ENCODE results near the gene NSUN2. TPM values are rescaled to one million over a fixed set of nuclear protein-coding genes. Genes with fewer than 3 reads are reported as not detected.

Gene NSUN2
- polyA plus RNA-seq, 1 donor from 2014 or later, result 47.5 TPM

- Histone ChIP-seq H3K27ac (ENCODE audit: low read length) (no peak overlapping the region), H3K9me3 (ENCODE audit: low read length) (no peaks in the 10 kb centered on the region), H3K36me3 (ENCODE audit: insufficient read depth, low read length) (no peaks in the 10 kb centered on the region), H4K20me1 (ENCODE audit: insufficient read depth) (no peaks in the 10 kb centered on the region), H3K79me2 (replicated peaks; ENCODE audit: insufficient read depth, low read length) (no peaks in the 10 kb centered on the region), H3F3A (ENCODE audit: insufficient read depth, low read length, poor library complexity, severe bottlenecking) (no peaks in the 10 kb centered on the region), H3K4me3 (ENCODE audit: low read length) (no peak overlapping the region), H3K27me3 (ENCODE audit: insufficient read depth, low read depth, low read length) (no peaks in the 10 kb centered on the region), H3K4me2 (ENCODE audit: low read length) (no peak overlapping the region), H3K9me2 (ENCODE audit: insufficient read depth, low read length) (no peaks in the 10 kb centered on the region), H2AFZ (ENCODE audit: low read depth, low read length) (no peak overlapping the region), H3K9ac (ENCODE audit: low read length) (no peak overlapping the region)
- TF ChIP-seq, protein P1, sequence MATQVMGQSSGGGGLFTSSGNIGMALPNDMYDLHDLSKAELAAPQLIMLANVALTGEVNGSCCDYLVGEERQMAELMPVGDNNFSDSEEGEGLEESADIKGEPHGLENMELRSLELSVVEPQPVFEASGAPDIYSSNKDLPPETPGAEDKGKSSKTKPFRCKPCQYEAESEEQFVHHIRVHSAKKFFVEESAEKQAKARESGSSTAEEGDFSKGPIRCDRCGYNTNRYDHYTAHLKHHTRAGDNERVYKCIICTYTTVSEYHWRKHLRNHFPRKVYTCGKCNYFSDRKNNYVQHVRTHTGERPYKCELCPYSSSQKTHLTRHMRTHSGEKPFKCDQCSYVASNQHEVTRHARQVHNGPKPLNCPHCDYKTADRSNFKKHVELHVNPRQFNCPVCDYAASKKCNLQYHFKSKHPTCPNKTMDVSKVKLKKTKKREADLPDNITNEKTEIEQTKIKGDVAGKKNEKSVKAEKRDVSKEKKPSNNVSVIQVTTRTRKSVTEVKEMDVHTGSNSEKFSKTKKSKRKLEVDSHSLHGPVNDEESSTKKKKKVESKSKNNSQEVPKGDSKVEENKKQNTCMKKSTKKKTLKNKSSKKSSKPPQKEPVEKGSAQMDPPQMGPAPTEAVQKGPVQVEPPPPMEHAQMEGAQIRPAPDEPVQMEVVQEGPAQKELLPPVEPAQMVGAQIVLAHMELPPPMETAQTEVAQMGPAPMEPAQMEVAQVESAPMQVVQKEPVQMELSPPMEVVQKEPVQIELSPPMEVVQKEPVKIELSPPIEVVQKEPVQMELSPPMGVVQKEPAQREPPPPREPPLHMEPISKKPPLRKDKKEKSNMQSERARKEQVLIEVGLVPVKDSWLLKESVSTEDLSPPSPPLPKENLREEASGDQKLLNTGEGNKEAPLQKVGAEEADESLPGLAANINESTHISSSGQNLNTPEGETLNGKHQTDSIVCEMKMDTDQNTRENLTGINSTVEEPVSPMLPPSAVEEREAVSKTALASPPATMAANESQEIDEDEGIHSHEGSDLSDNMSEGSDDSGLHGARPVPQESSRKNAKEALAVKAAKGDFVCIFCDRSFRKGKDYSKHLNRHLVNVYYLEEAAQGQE (IDR thresholded peaks at IDR 0.05; ENCODE audit: borderline replicate concordance), result no peak
- no peak for TF ChIP-seq EZH2 (IDR thresholded peaks at IDR 0.05; ENCODE audit: borderline replicate concordance, insufficient read depth, low read length, poor library complexity, severe bottlenecking)
- TF ChIP-seq CTCF (IDR thresholded peaks at IDR 0.05; ENCODE audit: poor library complexity, severe bottlenecking), result no peak
- TF ChIP-seq SMC3 (conservative IDR thresholded peaks at IDR 0.05; ENCODE audit: poor library complexity), result no peak
- TF ChIP-seq MXI1 (conservative IDR thresholded peaks at IDR 0.05; ENCODE audit: poor library complexity, severe bottlenecking), result no peak
- no peak for TF ChIP-seq POLR2AphosphoS5 (IDR thresholded peaks at IDR 0.05)
- TF ChIP-seq RAD21 (conservative IDR thresholded peaks at IDR 0.05), result no peak
- no peak for TF ChIP-seq EP300 (conservative IDR thresholded peaks at IDR 0.05; ENCODE audit: poor library complexity, severe bottlenecking)
- TF ChIP-seq TAF1 (IDR thresholded peaks at IDR 0.05; ENCODE audit: low read depth), result no peak
Observed at GRCh38 chr5:6565492-6565891, 67.4 kb downstream of the NSUN2 start.

- Histone ChIP-seq H3K4me2 (ENCODE audit: low read length) (no peak overlapping the region), H3F3A (ENCODE audit: insufficient read depth, low read length, poor library complexity, severe bottlenecking) (no peaks in the 10 kb centered on the region), H3K9me3 (ENCODE audit: low read length) (no peaks in the 10 kb centered on the region), H3K27ac (ENCODE audit: low read length) (no peak overlapping the region), H3K27me3 (ENCODE audit: insufficient read depth, low read depth, low read length) (no peaks in the 10 kb centered on the region), H3K79me2 (replicated peaks; ENCODE audit: insufficient read depth, low read length) (no peaks in the 10 kb centered on the region), H3K36me3 (ENCODE audit: insufficient read depth, low read length) (no peaks in the 10 kb centered on the region), H3K9ac (ENCODE audit: low read length) (no peak overlapping the region), H2AFZ (ENCODE audit: low read depth, low read length) (no peak overlapping the region), H3K9me2 (ENCODE audit: insufficient read depth, low read length) (no peaks in the 10 kb centered on the region), H4K20me1 (ENCODE audit: insufficient read depth) (no peaks in the 10 kb centered on the region), H3K4me3 (ENCODE audit: low read length) (no peak overlapping the region)
- TF ChIP-seq MXI1 (conservative IDR thresholded peaks at IDR 0.05; ENCODE audit: poor library complexity, severe bottlenecking) (no peak), SMC3 (conservative IDR thresholded peaks at IDR 0.05; ENCODE audit: poor library complexity) (no peak), POLR2AphosphoS5 (IDR thresholded peaks at IDR 0.05) (no peak), TAF1 (IDR thresholded peaks at IDR 0.05; ENCODE audit: low read depth) (no peak), EZH2 (IDR thresholded peaks at IDR 0.05; ENCODE audit: borderline replicate concordance, insufficient read depth, low read length, poor library complexity, severe bottlenecking) (no peak), EP300 (conservative IDR thresholded peaks at IDR 0.05; ENCODE audit: poor library complexity, severe bottlenecking) (no peak), CTCF (IDR thresholded peaks at IDR 0.05; ENCODE audit: poor library complexity, severe bottlenecking) (no peak), RAD21 (conservative IDR thresholded peaks at IDR 0.05) (no peak)
- TF ChIP-seq, protein P1 (IDR thresholded peaks at IDR 0.05; ENCODE audit: borderline replicate concordance), result no peak
Observed at GRCh38 chr5:6557807-6558575, 74.9 kb downstream of the NSUN2 start.

All from neural cell (in vitro differentiated cells).